HepG2 (cell line): ENCODE data around the gene ETF1. TPM values are rescaled to one million over a fixed set of nuclear protein-coding genes. Genes with fewer than 3 reads are reported as not detected.
A peak's percentile ranks its signal among the peaks of the same experiment; 100 is the strongest.

Experiments used
- ARNTL ChIP-seq: sonication (generic); formaldehyde crosslinking; IDR thresholded peaks from 2 replicates; pipeline ENCODE4 v1.4.0; 2020; ENCODE audit warnings: mild to moderate bottlenecking, missing genetic modification reagents
- ATM ChIP-seq: fragments of 450-650 bp; IDR thresholded peaks from 2 replicates; pipeline ENCODE4 v1.7.1; 2017; ENCODE audit warnings: mild to moderate bottlenecking, borderline replicate concordance
- CBFB ChIP-seq: sonication (generic); formaldehyde crosslinking; IDR thresholded peaks from 2 replicates; pipeline ENCODE4 v1.4.0; 2020; ENCODE audit warnings: missing genetic modification reagents
- CHD2 ChIP-seq: IDR thresholded peaks from 2 replicates; pipeline ENCODE4 v1.6.1; 2011; ENCODE audit warnings: low read depth, low read length, improper control_type of control experiment
- FOSL1 ChIP-seq: sonication (generic); formaldehyde crosslinking; IDR thresholded peaks from 2 replicates; pipeline ENCODE4 v1.9.0; 2021; ENCODE audit warnings: missing genetic modification reagents, borderline replicate concordance
- FOSL2 ChIP-seq: sonication (generic); formaldehyde crosslinking; IDR thresholded peaks from 2 replicates; pipeline ENCODE4 v1.4.0; 2020; ENCODE audit warnings: missing genetic modification reagents
- JUND ChIP-seq: sonication (generic); formaldehyde crosslinking; IDR thresholded peaks from 2 replicates; pipeline ENCODE4 v1.8.0; 2022; ENCODE audit warnings: mild to moderate bottlenecking, missing genetic modification reagents
- KDM6A ChIP-seq: IDR thresholded peaks from 2 replicates; pipeline ENCODE4 v1.6.1; 2016; ENCODE audit warnings: low read depth
- MAF1 ChIP-seq: sonication (generic); formaldehyde crosslinking; IDR thresholded peaks from 2 replicates; pipeline ENCODE4 v1.5.0; 2020; ENCODE audit warnings: missing genetic modification reagents, borderline replicate concordance
- NR0B2 ChIP-seq: sonication (generic); formaldehyde crosslinking; IDR thresholded peaks from 2 replicates; pipeline ENCODE4 v1.4.0; 2020; ENCODE audit warnings: mild to moderate bottlenecking, missing genetic modification reagents
- PATZ1 ChIP-seq: sonication (generic); formaldehyde crosslinking; IDR thresholded peaks from 2 replicates; pipeline ENCODE4 v1.4.0; 2020; ENCODE audit warnings: missing genetic modification reagents
- POLR2A ChIP-seq, 2 experiments: IDR thresholded peaks; 2 replicates each; pipeline ENCODE4 v1.6.1; 2011; ENCODE audit warnings: low read depth in 2 of 2, low read length in 2 of 2, mild to moderate bottlenecking in 1 of 2, moderate library complexity in 1 of 2; ENCODE audit not compliant: insufficient read depth in 1 of 2
- SMAD9 ChIP-seq: sonication (generic); formaldehyde crosslinking; IDR thresholded peaks from 2 replicates; pipeline ENCODE4 v1.5.1; 2020; ENCODE audit warnings: mild to moderate bottlenecking, missing genetic modification reagents
- THAP8 ChIP-seq: sonication (generic); formaldehyde crosslinking; IDR thresholded peaks from 2 replicates; pipeline ENCODE4 v1.5.1; 2020; ENCODE audit warnings: missing genetic modification reagents, mild to moderate bottlenecking, borderline replicate concordance
- ZNF530 ChIP-seq: sonication (generic); formaldehyde crosslinking; IDR thresholded peaks from 2 replicates; pipeline ENCODE4 v1.5.0; 2020; ENCODE audit warnings: low read depth, mild to moderate bottlenecking, missing genetic modification reagents
- ZNF605 ChIP-seq: sonication (generic); formaldehyde crosslinking; IDR thresholded peaks from 2 replicates; pipeline ENCODE4 v1.8.0; 2022; ENCODE audit warnings: mild to moderate bottlenecking, missing genetic modification reagents
- ZNF609 ChIP-seq: sonication (generic); formaldehyde crosslinking; IDR thresholded peaks from 2 replicates; pipeline ENCODE4 v1.4.0; 2020; ENCODE audit warnings: mild to moderate bottlenecking, missing genetic modification reagents, borderline replicate concordance
- ZNF720 ChIP-seq: sonication (generic); formaldehyde crosslinking; IDR thresholded peaks from 2 replicates; pipeline ENCODE4 v1.4.0; 2020; ENCODE audit warnings: missing genetic modification reagents
- polyA plus RNA-seq, 8 experiments: library from polyadenylated mRNA; depleted of rRNA in 3 of 8; stranded (reverse) in 7 of 8; unstranded in 1 of 8; fragments of >200 nt; fragmentation: Illumina TruSeq in 4 of 8; extraction: Trizol in 4 of 8; gene quantifications; 2 replicates each; pipeline versions ENCODE4 v1.2.1 to v1.2.3, GENCODE V29; 2011 to 2016; ENCODE audit warnings: low read depth in 4 of 8, missing spikeins in 1 of 8, mixed read lengths in 1 of 8; ENCODE audit not compliant: insufficient read depth in 1 of 8
- total RNA-seq, 5 experiments: library from RNA; depleted of rRNA; stranded (reverse); fragments of >200 nt; fragmentation: Illumina TruSeq; extraction: Trizol; gene quantifications; 2 replicates each; pipeline ENCODE4 v1.2.3, GENCODE V29; 2016; ENCODE audit warnings: low read depth in 1 of 5

The ETF1 gene
- total and polyA plus RNA-seq, 2 of the 13 experiments (the other 11 are each of a cell fraction or from before 2014, with no cell fraction given): 52.1 to 184 TPM

- no peak for TF ChIP-seq MAF1 (CRISPR knock-in tag)
- TF ChIP-seq KDM6A (CRISPR knock-in tag): no peak
- no peak for TF ChIP-seq NR0B2 (CRISPR knock-in tag)
- TF ChIP-seq ZNF605: no peak
- TF ChIP-seq SMAD9: no peak
- no peak for TF ChIP-seq ZNF530 (CRISPR knock-in tag)
- no peak for TF ChIP-seq ZNF609 (CRISPR knock-in tag)
- no peak for TF ChIP-seq ATM
- TF ChIP-seq PATZ1: 0 out of 2 replicates have a peak, but pooled peaks have one; percentile 36
- TF ChIP-seq FOSL1 (CRISPR knock-in tag): no peak
- no peak for TF ChIP-seq ARNTL (CRISPR knock-in tag)
- no peak for TF ChIP-seq CBFB (CRISPR knock-in tag)
- TF ChIP-seq THAP8 (CRISPR knock-in tag): no peak
- TF ChIP-seq CHD2: no peak
- no peak for TF ChIP-seq JUND (CRISPR knock-in tag)
- TF ChIP-seq FOSL2 (CRISPR knock-in tag): no peak
- TF ChIP-seq ZNF720: no peak
- TF ChIP-seq POLR2A (IDR thresholded peaks at IDR 0.05; ENCODE audit: insufficient read depth in 1 of 2, low read depth in 2 of 2, low read length in 2 of 2): 0 out of 4 replicates have a peak, but pooled peaks of 1 of the 2 experiments have one; percentile 34
Observed at GRCh38 chr5:138463419-138464007, 79.5 kb downstream of the ETF1 start (continued).
